GM12891 (cell line): ENCODE results near the gene PDLIM7.

Experiments
- DNase-seq: peaks from one replicate; pipeline ENCODE4 v3.0.0; 2011; ENCODE audit warnings: low spot score; ENCODE audit not compliant: insufficient read length
- FAIRE-seq: peaks from 2 replicates; lab custom pipeline; 2011; peaks lifted over from hg19 to GRCh38; lab: Jason Lieb, UNC
- PAX5 ChIP-seq: IDR thresholded peaks from 2 replicates; pipeline ENCODE4 v1.6.1; 2011; ENCODE audit warnings: low read length, moderate library complexity, mild to moderate bottlenecking; ENCODE audit not compliant: insufficient read depth, severe bottlenecking
- POLR2A ChIP-seq: IDR thresholded peaks from 2 replicates; pipeline ENCODE4 v1.6.1; 2011; ENCODE audit warnings: low read depth, low read length, control low read depth
- POLR2AphosphoS5 ChIP-seq: IDR thresholded peaks from 2 replicates; pipeline ENCODE4 v1.6.1; 2011; ENCODE audit warnings: low read depth, low read length, control low read depth
- POU2F2 ChIP-seq: IDR thresholded peaks from 2 replicates; pipeline ENCODE4 v1.6.1; 2011; ENCODE audit warnings: low read depth, mild to moderate bottlenecking, control low read depth, low read length, moderate library complexity
- SPI1 ChIP-seq: IDR thresholded peaks from 2 replicates; pipeline ENCODE4 v1.6.1; 2011; ENCODE audit warnings: low read depth, low read length, control low read depth
- TAF1 ChIP-seq: IDR thresholded peaks from 2 replicates; pipeline ENCODE4 v1.6.1; 2011; ENCODE audit warnings: low read depth, low read length, control low read depth

PDLIM7 gene

GRCh38 chr5:177508221-177508611, 10.8 kb upstream of the PDLIM7 start:
- FAIRE-seq (no peak), DNase-seq (no peak)
- TF ChIP-seq POLR2AphosphoS5 (no peak), PAX5 (no peak), SPI1 (no peak)

DNA sequence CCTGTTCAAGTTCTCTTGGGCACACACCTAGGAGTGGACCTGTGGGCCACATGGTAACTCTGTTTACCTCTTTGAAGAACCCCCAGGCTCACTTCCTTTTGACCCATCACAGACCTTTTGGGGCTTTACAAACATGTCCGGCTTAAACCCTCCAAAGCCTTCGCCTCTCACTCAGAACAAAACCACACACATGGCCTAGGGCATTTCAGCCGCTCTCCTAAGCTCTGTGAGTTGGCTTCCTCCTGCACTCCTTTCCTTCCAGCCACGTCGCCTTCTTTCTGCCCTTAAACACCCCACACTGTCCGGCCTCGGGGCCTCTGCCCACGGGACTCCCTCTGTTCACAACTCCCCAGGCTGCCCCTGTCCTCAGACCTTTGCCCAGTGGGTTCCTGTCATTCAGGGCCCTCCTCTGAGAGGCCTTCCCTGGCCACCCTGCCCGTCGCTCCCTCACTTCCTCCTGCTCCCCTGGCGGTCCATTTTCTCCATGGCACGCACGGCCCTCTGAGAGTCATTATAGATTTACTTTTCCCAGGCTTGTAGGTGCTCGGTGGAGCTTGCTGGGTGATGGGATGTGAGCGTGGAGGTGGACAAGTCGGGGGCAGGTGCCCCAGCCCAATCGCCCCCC, 10.3 kb upstream of the PDLIM7 start:
- TF ChIP-seq POU2F2 (no peak), SPI1 (peak; percentile 36; the same call in 1 of the 2 replicates)
- FAIRE-seq (no peak), DNase-seq (no peak)

DNA sequence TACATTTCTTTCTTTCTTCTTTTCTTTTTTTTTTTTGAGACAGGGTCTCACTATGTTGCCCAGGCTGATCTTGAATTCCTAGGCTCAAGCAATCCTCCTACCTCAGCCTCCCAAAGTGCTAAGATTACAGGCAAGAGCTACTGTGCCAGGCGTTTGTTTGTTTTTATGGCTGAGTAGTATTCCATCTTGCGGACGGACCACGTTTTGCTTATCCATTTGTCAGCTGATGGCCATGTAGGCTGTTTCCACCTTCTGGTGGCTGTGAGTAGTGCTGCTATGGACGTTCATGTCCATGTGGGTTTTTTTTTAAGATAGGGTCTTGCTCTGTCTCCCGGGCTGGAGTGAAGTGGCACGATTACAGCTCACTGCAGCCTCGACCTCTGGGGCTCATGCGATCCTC, 9.8 kb upstream of the PDLIM7 start:
- no peak for DNase-seq
- no peak for TF ChIP-seq SPI1
- TF ChIP-seq POLR2AphosphoS5, result no peak
- TF ChIP-seq PAX5, result no peak
- no peak for TF ChIP-seq POLR2A
- TF ChIP-seq POU2F2, result no peak
- no peak for TF ChIP-seq TAF1
- FAIRE-seq, result no peak

- FAIRE-seq (no peak), DNase-seq (no peak)
- no peak for TF ChIP-seq POU2F2
- TF ChIP-seq PAX5, result no peak
- 0 out of 2 replicates have a peak, but pooled peaks have one; percentile 15 for TF ChIP-seq POLR2A
- TF ChIP-seq SPI1, result no peak
These were observed 7.7 kb upstream of the PDLIM7 start for GRCh38 chr5:177505075-177505474.

- no peak; the same call in 1 of the 2 replicates for TF ChIP-seq POLR2A
- TF ChIP-seq POLR2AphosphoS5, result 0 out of 2 replicates have a peak, but pooled peaks have one; percentile 12
- FAIRE-seq (no peak), DNase-seq (no peak)
These were observed 7.0 kb upstream of the PDLIM7 start for GRCh38 chr5:177504086-177505056.

GRCh38 chr5:177503351-177504085, 6.1 kb upstream of the PDLIM7 start:
- FAIRE-seq (no peak), DNase-seq (no peak)
- TF ChIP-seq TAF1 (no peak), SPI1 (no peak), POLR2AphosphoS5 (no peak; the same call in 1 of the 2 replicates), POLR2A (no peak), POU2F2 (no peak), PAX5 (no peak)

DNA sequence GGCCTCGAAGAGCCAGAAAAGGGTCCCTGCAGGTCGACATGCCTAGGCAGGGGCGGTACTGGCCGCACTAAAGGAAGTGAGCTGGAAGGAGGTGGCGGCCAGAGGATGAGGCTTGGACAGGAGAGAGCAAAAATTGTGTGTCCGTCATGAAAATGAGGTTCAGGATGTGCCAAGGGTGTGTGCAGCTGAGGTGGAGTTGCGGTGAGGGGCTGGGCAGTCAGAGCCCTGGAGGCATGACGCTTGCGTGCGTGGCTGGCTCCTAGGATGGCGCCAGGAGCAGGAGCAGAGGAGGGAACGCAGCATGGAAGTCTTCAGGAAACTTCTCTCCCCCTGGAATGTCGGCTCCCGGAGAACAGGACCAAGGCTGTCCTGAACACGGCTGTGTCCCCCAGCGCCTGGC, 5.5 kb upstream of the PDLIM7 start:
- no peak for DNase-seq
- FAIRE-seq, result no peak
- TF ChIP-seq POU2F2 (0 out of 2 replicates have a peak, but pooled peaks have one; percentile 17), SPI1 (no peak)

GRCh38 chr5:177501874-177502678, 4.7 kb upstream of the PDLIM7 start:
- FAIRE-seq, result peak; percentile 86

DNA sequence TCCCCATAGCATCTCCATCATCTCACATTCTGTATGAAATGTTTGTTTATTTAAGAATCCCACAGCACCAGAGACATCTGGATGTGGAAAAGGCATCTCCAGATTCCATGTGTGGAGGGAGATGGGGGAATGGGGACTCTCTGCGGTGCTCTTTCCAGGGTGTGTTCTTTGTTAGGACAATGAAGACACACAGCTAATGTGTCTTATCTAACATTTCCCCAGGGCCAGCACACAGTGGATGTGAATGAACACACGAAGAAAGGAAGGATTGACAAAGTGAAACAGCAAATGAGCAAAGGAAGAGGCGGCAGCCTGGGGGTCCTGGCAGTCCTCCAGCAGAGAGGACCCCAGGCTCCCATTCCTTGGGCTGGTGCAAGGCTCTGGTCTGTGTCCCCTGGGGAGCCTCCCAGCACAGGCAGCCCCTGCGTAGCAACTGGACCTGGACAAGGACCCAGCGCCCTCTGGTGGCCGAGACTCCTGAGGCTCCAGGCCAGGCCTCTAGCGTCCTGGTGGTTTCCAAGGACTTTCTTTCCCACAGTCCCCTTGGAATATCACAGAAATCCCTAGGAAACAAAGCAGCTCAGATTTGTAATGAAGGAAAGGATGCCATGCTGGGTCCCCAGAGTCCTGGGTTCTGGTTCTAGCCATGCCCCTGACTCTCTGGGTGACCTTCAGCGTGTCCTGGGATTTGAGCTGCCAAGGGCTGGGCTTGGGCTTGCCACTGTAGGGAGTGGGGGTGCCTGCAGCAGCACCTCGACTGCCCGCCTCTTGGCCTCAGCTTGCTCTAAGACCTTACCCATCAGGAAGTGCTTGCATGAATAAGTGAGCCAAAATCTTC, 3.5 kb upstream of the PDLIM7 start:
- TF ChIP-seq POU2F2 (no peak), POLR2A (0 out of 2 replicates have a peak, but pooled peaks have one; percentile 8), PAX5 (no peak)
- FAIRE-seq (peak; percentile 38), DNase-seq (peak; percentile 65)

More at GRCh38 chr5:177501874-177502678, 4.7 kb upstream of the PDLIM7 start:
- no peak for TF ChIP-seq POU2F2
- peak; percentile 94 for TF ChIP-seq SPI1
- DNase-seq, result no peak
